Measurements from ENCODE around the gene BCL2L12.

BCL2L12 gene

GRCh38 chr19:49645995-49646394, 19.7 kb upstream of the BCL2L12 start:
- no peak overlapping the region for H3K27ac ChIP-seq
- TF ChIP-seq ZFX (IDR thresholded peaks at IDR 0.05; ENCODE audit: borderline replicate concordance) (no peak), CTCF (IDR thresholded peaks at IDR 0.05) (no peak)

- TF ChIP-seq CTCF (IDR thresholded peaks at IDR 0.05) (no peak), ZFX (IDR thresholded peaks at IDR 0.05; ENCODE audit: borderline replicate concordance) (no peak)
- H3K27ac ChIP-seq, result no peak overlapping the region
Observed at GRCh38 chr19:49646586-49646985, 19.1 kb upstream of the BCL2L12 start.

- TF ChIP-seq ZFX (IDR thresholded peaks at IDR 0.05; ENCODE audit: borderline replicate concordance), result no peak
- TF ChIP-seq CTCF (IDR thresholded peaks at IDR 0.05), result no peak
- H3K27ac ChIP-seq, result no peak overlapping the region
Observed at GRCh38 chr19:49651029-49651819, 14.5 kb upstream of the BCL2L12 start.

- H3K27ac ChIP-seq, result no peak overlapping the region
- TF ChIP-seq ZFX (IDR thresholded peaks at IDR 0.05; ENCODE audit: borderline replicate concordance), result no peak
- TF ChIP-seq CTCF (IDR thresholded peaks at IDR 0.05), result no peak
Observed at GRCh38 chr19:49651820-49652550, 13.7 kb upstream of the BCL2L12 start.

- TF ChIP-seq ZFX (IDR thresholded peaks at IDR 0.05; ENCODE audit: borderline replicate concordance) (no peak), CTCF (IDR thresholded peaks at IDR 0.05) (no peak)
- H3K27ac ChIP-seq, result no peak overlapping the region
Observed at GRCh38 chr19:49652551-49653465, 12.9 kb upstream of the BCL2L12 start.

GRCh38 chr19:49653466-49653806, 12.3 kb upstream of the BCL2L12 start:
- H3K27ac ChIP-seq, result no peak overlapping the region
- TF ChIP-seq CTCF (IDR thresholded peaks at IDR 0.05) (no peak), ZFX (IDR thresholded peaks at IDR 0.05; ENCODE audit: borderline replicate concordance) (no peak)
